ENCODE measurements around the gene FGF11. TPM values are rescaled to one million over a fixed set of nuclear protein-coding genes. Genes with fewer than 3 reads are reported as not detected.

The FGF11 gene
- total RNA-seq, 4 donors from 2014 or later, result 0.88 to 1.3 (median 1.2) TPM; not detected in 1

- TF ChIP-seq CTCF (IDR thresholded peaks at IDR 0.05; ENCODE audit: low read depth), result no peak
These were observed 54.6 kb downstream of the FGF11 start for GRCh38 chr17:7493941-7494340.

Other genes with a start within 250 kb of the FGF11 start
- 10 to 100 TPM in 1 of 4 donors, 1 to 10 TPM in 3; 3.3 to 17.0 (median 6.9) TPM for gene DLG4, start 219.7 kb upstream of the FGF11 start, total RNA-seq
- gene ACADVL, start 219.6 kb upstream of the FGF11 start, total RNA-seq, result 1,000 to 10,000 TPM in 1 of 4 donors, 100 to 1,000 TPM in 3; 533 to 1,103 (median 672) TPM
- gene DVL2, start 205.0 kb upstream of the FGF11 start, total RNA-seq, result 10 to 100 TPM; 23.5 to 36.5 (median 27.1) TPM
- 10 to 100 TPM; 14.5 to 27.6 (median 19.3) TPM for gene PHF23, start 200.1 kb upstream of the FGF11 start, total RNA-seq
- gene GABARAP, start 197.1 kb upstream of the FGF11 start, total RNA-seq, result 100 to 1,000 TPM; 350 to 658 (median 462) TPM
- gene CTDNEP1, start 187.8 kb upstream of the FGF11 start, total RNA-seq, result 10 to 100 TPM; 71.8 to 86.4 (median 81.1) TPM
- 10 to 100 TPM; 20.7 to 43.4 (median 25.3) TPM for gene ELP5, start 187.3 kb upstream of the FGF11 start, total RNA-seq
- 10 to 100 TPM in 2 of 4 donors, 1 to 10 TPM in 2; 3.7 to 26.9 (median 13.2) TPM for gene CLDN7, start 177.0 kb upstream of the FGF11 start, total RNA-seq
- 10 to 100 TPM in 2 of 4 donors, 1 to 10 TPM in 2; 5.6 to 91.4 (median 13.8) TPM for gene SLC2A4, start 157.8 kb upstream of the FGF11 start, total RNA-seq
- 10 to 100 TPM in 1 of 4 donors, 1 to 10 TPM in 1, under 1 TPM in 2; 0.82 to 14.1 (median 2.0) TPM for gene YBX2, start 144.9 kb upstream of the FGF11 start, total RNA-seq
- gene EIF5A, start 131.9 kb upstream of the FGF11 start, total RNA-seq, result 100 to 1,000 TPM; 144 to 174 (median 153) TPM
- 10 to 100 TPM; 52.7 to 89.2 (median 75.6) TPM for gene GPS2, start 124.2 kb upstream of the FGF11 start, total RNA-seq
- 10 to 100 TPM in 3 of 4 donors, 1 to 10 TPM in 1; 4.9 to 22.6 (median 11.2) TPM for gene NEURL4, start 110.2 kb upstream of the FGF11 start, total RNA-seq
- gene ACAP1, start 103.0 kb upstream of the FGF11 start, total RNA-seq, result 1 to 10 TPM; 1.8 to 8.4 (median 4.0) TPM
- 10 to 100 TPM in 1 of 4 donors, 1 to 10 TPM in 3; 4.9 to 13.8 (median 7.2) TPM for gene KCTD11, start 87.3 kb upstream of the FGF11 start, total RNA-seq
- gene TMEM95, start 84.4 kb upstream of the FGF11 start, total RNA-seq, result not detected
- gene TNK1, start 58.4 kb upstream of the FGF11 start, total RNA-seq, result 1 to 10 TPM in 3 of 4 donors, under 1 TPM in 1; 0.51 to 1.9 (median 1.1) TPM
- 10 to 100 TPM in 3 of 4 donors, 1 to 10 TPM in 1; 9.1 to 21.3 (median 16.2) TPM for gene PLSCR3, start 45.0 kb upstream of the FGF11 start, total RNA-seq
- gene TMEM256, start 35.4 kb upstream of the FGF11 start, total RNA-seq, result 100 to 1,000 TPM in 2 of 4 donors, 10 to 100 TPM in 2; 76.7 to 134 (median 109) TPM
- gene NLGN2, start 31.7 kb upstream of the FGF11 start, total RNA-seq, result 1 to 10 TPM; 3.1 to 6.8 (median 4.2) TPM
- not detected for gene SPEM1, start 19.2 kb upstream of the FGF11 start, total RNA-seq
- gene SPEM2, start 13.9 kb upstream of the FGF11 start, total RNA-seq, result not detected
- not detected for gene SPEM3, start 10.7 kb upstream of the FGF11 start, total RNA-seq
- 1 to 10 TPM; 2.9 to 7.8 (median 5.9) TPM for gene TMEM102, start 4.1 kb upstream of the FGF11 start, total RNA-seq
- 10 to 100 TPM in 1 of 4 donors, 1 to 10 TPM in 3; 2.4 to 10.4 (median 9.8) TPM for gene CHRNB1, start 5.5 kb downstream of the FGF11 start, total RNA-seq
- 10 to 100 TPM; 34.2 to 58.0 (median 39.3) TPM for gene ZBTB4, start 40.1 kb downstream of the FGF11 start, total RNA-seq
- not detected for gene SLC35G6, start 41.9 kb downstream of the FGF11 start, total RNA-seq
- gene POLR2A, start 44.9 kb downstream of the FGF11 start, total RNA-seq, result 100 to 1,000 TPM in 1 of 4 donors, 10 to 100 TPM in 3; 31.1 to 123 (median 58.5) TPM
- 10 to 100 TPM; 21.2 to 61.9 (median 58.7) TPM for gene TNFSF12, start 109.5 kb downstream of the FGF11 start, total RNA-seq
- gene TNFSF13, start 119.2 kb downstream of the FGF11 start, total RNA-seq, result 10 to 100 TPM; 22.8 to 69.5 (median 53.1) TPM
- 10 to 100 TPM; 41.6 to 64.7 (median 56.8) TPM for gene SENP3, start 122.4 kb downstream of the FGF11 start, total RNA-seq
- 100 to 1,000 TPM in 3 of 4 donors, 10 to 100 TPM in 1; 56.9 to 609 (median 149) TPM for gene CD68, start 140.1 kb downstream of the FGF11 start, total RNA-seq
- 10 to 100 TPM; 53.9 to 94.2 (median 77.7) TPM for gene MPDU1, start 144.3 kb downstream of the FGF11 start, total RNA-seq
- gene SOX15, start 150.6 kb downstream of the FGF11 start, total RNA-seq, result 1 to 10 TPM in 1 of 4 donors, not detected in 3; 1.0 TPM
- 10 to 100 TPM; 12.2 to 35.0 (median 25.1) TPM for gene FXR2, start 175.4 kb downstream of the FGF11 start, total RNA-seq
- gene SAT2, start 188.3 kb downstream of the FGF11 start, total RNA-seq, result 100 to 1,000 TPM in 1 of 4 donors, 10 to 100 TPM in 3; 69.6 to 126 (median 85.0) TPM
- 1 to 10 TPM in 2 of 4 donors, under 1 TPM in 2; 0.44 to 2.1 (median 1.1) TPM for gene SHBG, start 190.6 kb downstream of the FGF11 start, total RNA-seq
- under 1 TPM in 1 of 4 donors, not detected in 3; 0.38 TPM for gene ATP1B2, start 211.4 kb downstream of the FGF11 start, total RNA-seq
- gene TP53, start 248.0 kb downstream of the FGF11 start, total RNA-seq, result 10 to 100 TPM; 13.8 to 21.7 (median 16.4) TPM
- gene WRAP53, start 249.0 kb downstream of the FGF11 start, total RNA-seq, result 1 to 10 TPM; 1.1 to 3.3 (median 2.1) TPM